Mesenchymal stem cell (in vitro differentiated cells and primary cell): Measurements from ENCODE around the gene NPAS3.
A peak's percentile ranks its signal among the peaks of the same experiment; 100 is the strongest.

Experiments used
- DNase-seq: peaks from one replicate; pipeline ENCODE4 v3.0.0-alpha.2; 2013
- H2AFZ ChIP-seq: one replicate; pipeline ENCODE4 v1.6.1; 2013; ENCODE audit warnings: low read depth, mild to moderate bottlenecking, control low read depth, inconsistent platforms, low read length, moderate library complexity
- H2AK5ac ChIP-seq: 2 replicates; pipeline ENCODE4 v1.6.1; 2013; ENCODE audit warnings: low read length, moderate library complexity, mild to moderate bottlenecking, inconsistent platforms; ENCODE audit not compliant: severe bottlenecking
- H2BK120ac ChIP-seq: one replicate; pipeline ENCODE4 v1.6.1; 2013; ENCODE audit warnings: low read depth, mild to moderate bottlenecking, inconsistent platforms, low read length, moderate library complexity
- H2BK12ac ChIP-seq, 2 experiments: one replicate each; pipeline ENCODE4 v1.6.1; 2013; ENCODE audit warnings: inconsistent platforms in 2 of 2, low read length in 2 of 2, mild to moderate bottlenecking in 2 of 2, moderate library complexity in 2 of 2, control low read depth in 1 of 2
- H2BK15ac ChIP-seq: one replicate; pipeline ENCODE4 v1.6.1; 2013; ENCODE audit warnings: mild to moderate bottlenecking, low read depth, inconsistent platforms; ENCODE audit not compliant: poor library complexity, severe bottlenecking
- H2BK5ac ChIP-seq: 2 replicates; pipeline ENCODE4 v1.6.1; 2013; ENCODE audit warnings: low read depth, mild to moderate bottlenecking, low read length, control low read depth, inconsistent platforms; ENCODE audit not compliant: poor library complexity, severe bottlenecking
- H3K14ac ChIP-seq, 2 experiments: one replicate each; pipeline ENCODE4 v1.6.1; 2013; ENCODE audit warnings: inconsistent platforms in 2 of 2, low read length in 2 of 2, control low read depth in 1 of 2, mild to moderate bottlenecking in 1 of 2, moderate library complexity in 1 of 2
- H3K18ac ChIP-seq, 2 experiments: one replicate each; pipeline ENCODE4 v1.6.1; 2013; ENCODE audit warnings: inconsistent platforms in 2 of 2, low read length in 2 of 2, control low read depth in 1 of 2, low read depth in 1 of 2, mild to moderate bottlenecking in 1 of 2
- H3K23ac ChIP-seq, 2 experiments: one replicate each; pipeline ENCODE4 v1.6.1; 2013; ENCODE audit warnings: inconsistent platforms in 2 of 2, low read length in 2 of 2, mild to moderate bottlenecking in 2 of 2, moderate library complexity in 2 of 2, control low read depth in 1 of 2
- H3K27ac ChIP-seq: 2 replicates; pipeline ENCODE4 v1.5.1; 2013; ENCODE audit warnings: mild to moderate bottlenecking, moderate library complexity, low read length, control low read depth, inconsistent platforms; ENCODE audit not compliant: poor library complexity, severe bottlenecking
- H3K27me3 ChIP-seq, 2 experiments: 2 replicates each; pipeline versions ENCODE4 v1.6.1 to v1.7.0; 2013; ENCODE audit warnings: low read length in 2 of 2, mild to moderate bottlenecking in 2 of 2, moderate library complexity in 2 of 2, control low read depth in 1 of 2, inconsistent platforms in 1 of 2; ENCODE audit not compliant: control insufficient read depth in 1 of 2, insufficient read depth in 1 of 2
- H3K36me3 ChIP-seq, 2 experiments: 2 replicates each; pipeline versions ENCODE4 v1.6.1 to v1.7.0; 2013; ENCODE audit warnings: low read length in 2 of 2, control low read depth in 1 of 2, inconsistent platforms in 1 of 2, low read depth in 1 of 2, mild to moderate bottlenecking in 1 of 2; ENCODE audit not compliant: insufficient read depth in 2 of 2, control insufficient read depth in 1 of 2
- H3K4ac ChIP-seq, 2 experiments: one replicate each; pipeline ENCODE4 v1.6.1; 2013; ENCODE audit warnings: inconsistent platforms in 2 of 2, low read length in 2 of 2, mild to moderate bottlenecking in 2 of 2, moderate library complexity in 2 of 2, control low read depth in 1 of 2, low read depth in 1 of 2
- H3K4me1 ChIP-seq: 2 replicates; pipeline ENCODE4 v1.6.1; 2013; ENCODE audit warnings: low read depth, low read length, control low read depth; ENCODE audit not compliant: control insufficient read depth, insufficient read depth
- H3K4me2 ChIP-seq: 2 replicates; pipeline ENCODE4 v1.6.1; 2013; ENCODE audit warnings: low read length, mild to moderate bottlenecking, inconsistent platforms; ENCODE audit not compliant: poor library complexity, severe bottlenecking
- H3K4me3 ChIP-seq, 2 experiments: 2 replicates each; pipeline versions ENCODE4 v1.5.1 to v1.7.0; 2013; ENCODE audit warnings: low read length in 2 of 2, mild to moderate bottlenecking in 2 of 2, control low read depth in 1 of 2, low read depth in 1 of 2; ENCODE audit not compliant: insufficient read depth in 1 of 2
- H3K79me1 ChIP-seq: replicated peaks from 2 replicates; pipeline ENCODE4 v1.6.1; 2013; ENCODE audit warnings: mild to moderate bottlenecking, control low read depth, low read length, inconsistent platforms; ENCODE audit not compliant: poor library complexity, severe bottlenecking
- H3K9ac ChIP-seq: 2 replicates; pipeline ENCODE4 v1.7.0; 2013; ENCODE audit warnings: mild to moderate bottlenecking, low read length, moderate library complexity
- H3K9me3 ChIP-seq: 2 replicates; pipeline ENCODE4 v1.7.0; 2013; ENCODE audit warnings: mild to moderate bottlenecking, low read length; ENCODE audit not compliant: control insufficient read depth
- H4K8ac ChIP-seq: one replicate; pipeline ENCODE4 v1.6.1; 2013; ENCODE audit warnings: inconsistent platforms, mild to moderate bottlenecking, low read length, moderate library complexity
- H4K91ac ChIP-seq: one replicate; pipeline ENCODE4 v1.6.1; 2013; ENCODE audit warnings: mild to moderate bottlenecking, low read length, inconsistent platforms
- WGBS: methylation state at CpG from one replicate; pipeline ENCODE4 v1.1.7; 2013; ENCODE audit warnings: mixed read lengths; 5-methylcytosine and 5-hydroxymethylcytosine counted together

The NPAS3 gene

GRCh38 chr14:33259764-33260163, 321.1 kb downstream of the NPAS3 start:
- Histone ChIP-seq H3K14ac (peak overlapping the region in 1 of 2 experiments; percentile 55), H2BK5ac (no peak overlapping the region), H3K9me3 (no peaks in the 10 kb centered on the region)

GRCh38 chr14:33271216-33271615, 332.5 kb downstream of the NPAS3 start:
- 77% methylated on average over 1 of the region's 2 CpGs for WGBS
- H3K4me3 ChIP-seq, result no peak overlapping the region
- DNase-seq, result peak; percentile 24

More at GRCh38 chr14:33259764-33260163, 321.1 kb downstream of the NPAS3 start:
- H3K27me3 ChIP-seq, result no peaks in the 10 kb centered on the region
- no peak overlapping the region for H3K4me2 ChIP-seq
- H2AK5ac ChIP-seq, result no peak overlapping the region
- no peaks in the 10 kb centered on the region for H3K79me1 ChIP-seq
- DNase-seq, result no peak
- H3K4ac ChIP-seq, result no peak overlapping the region
- 93% methylated on average over 5 of the region's 6 CpGs for WGBS
- no peak overlapping the region for H2BK15ac ChIP-seq
- no peak overlapping the region for H3K4me3 ChIP-seq
- no peaks in the 10 kb centered on the region for H3K36me3 ChIP-seq
- H2BK12ac ChIP-seq, result no peak overlapping the region
- no peak overlapping the region for H3K18ac ChIP-seq
- no peak overlapping the region for H3K9ac ChIP-seq
- H3K23ac ChIP-seq, result no peak overlapping the region
- H3K27ac ChIP-seq, result no peak overlapping the region
- H2BK120ac ChIP-seq, result no peak overlapping the region
- no peaks in the 10 kb centered on the region for H3K4me1 ChIP-seq
- H4K91ac ChIP-seq, result no peak overlapping the region
- H2AFZ ChIP-seq, result no peak overlapping the region
- no peak overlapping the region for H4K8ac ChIP-seq

DNA sequence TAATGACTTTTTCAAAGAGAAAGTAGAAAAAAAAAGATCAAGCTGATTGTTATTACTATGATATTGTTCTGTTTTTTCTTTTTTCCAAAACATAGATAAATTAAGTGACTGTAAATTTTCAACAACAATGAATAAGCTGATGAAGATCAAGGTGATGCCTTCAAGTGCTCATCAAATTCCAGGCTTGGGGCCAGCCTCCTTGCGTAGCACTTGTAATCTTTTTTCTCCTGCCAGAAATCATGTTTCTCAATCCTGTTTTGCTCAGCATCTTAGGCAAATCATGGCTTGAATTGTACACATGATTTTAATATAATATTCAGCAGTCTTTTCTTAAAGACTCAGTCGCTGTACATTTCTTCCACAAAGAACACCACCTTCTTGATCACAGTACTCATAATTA, 333.2 kb downstream of the NPAS3 start:
- Histone ChIP-seq H2BK15ac (no peak overlapping the region), H3K23ac (no peak overlapping the region), H3K4ac (no peak overlapping the region), H4K91ac (no peak overlapping the region), H2BK120ac (no peak overlapping the region), H3K4me1 (no peaks in the 10 kb centered on the region), H3K18ac (no peak overlapping the region), H3K79me1 (no peaks in the 10 kb centered on the region), H3K9me3 (no peaks in the 10 kb centered on the region), H2AFZ (no peak overlapping the region), H4K8ac (no peak overlapping the region), H2AK5ac (no peak overlapping the region), H2BK12ac (no peak overlapping the region), H3K4me2 (no peak overlapping the region), H3K14ac (no peak overlapping the region), H3K36me3 (no peaks in the 10 kb centered on the region), H3K4me3 (no peak overlapping the region), H3K27me3 (no peaks in the 10 kb centered on the region), H3K9ac (no peak overlapping the region), H3K27ac (no peak overlapping the region), H2BK5ac (no peak overlapping the region)
- 100% methylated on average over 1 of the region's 2 CpGs for WGBS
- DNase-seq, result no peak

More at GRCh38 chr14:33271216-33271615, 332.5 kb downstream of the NPAS3 start:
- H2BK12ac ChIP-seq, result no peak overlapping the region
- no peaks in the 10 kb centered on the region for H3K27me3 ChIP-seq
- no peak overlapping the region for H4K8ac ChIP-seq
- H2BK5ac ChIP-seq, result no peak overlapping the region
- H2BK120ac ChIP-seq, result no peak overlapping the region
- no peak overlapping the region for H2BK15ac ChIP-seq
- H3K4me1 ChIP-seq, result no peaks in the 10 kb centered on the region
- H2AFZ ChIP-seq, result no peak overlapping the region
- H3K9ac ChIP-seq, result no peak overlapping the region
- H3K27ac ChIP-seq, result no peak overlapping the region
- H3K14ac ChIP-seq, result peak overlapping the region in 1 of 2 experiments; percentile 38
- no peaks in the 10 kb centered on the region for H3K9me3 ChIP-seq
- H3K18ac ChIP-seq, result no peak overlapping the region
- H3K36me3 ChIP-seq, result no peaks in the 10 kb centered on the region
- H3K4me2 ChIP-seq, result no peak overlapping the region
- no peak overlapping the region for H3K23ac ChIP-seq
- no peak overlapping the region for H4K91ac ChIP-seq
- no peak overlapping the region for H2AK5ac ChIP-seq
- H3K79me1 ChIP-seq, result no peaks in the 10 kb centered on the region
- H3K4ac ChIP-seq, result no peak overlapping the region

GRCh38 chr14:33273978-33274377, 335.3 kb downstream of the NPAS3 start:
- Histone ChIP-seq H2BK5ac (no peak overlapping the region), H2AK5ac (no peak overlapping the region), H3K23ac (no peak overlapping the region), H2BK15ac (no peak overlapping the region), H3K4ac (no peak overlapping the region), H3K4me3 (no peak overlapping the region), H3K27me3 (no peaks in the 10 kb centered on the region), H2AFZ (no peak overlapping the region), H3K36me3 (no peaks in the 10 kb centered on the region), H3K4me2 (no peak overlapping the region), H4K91ac (no peak overlapping the region), H2BK12ac (no peak overlapping the region), H4K8ac (no peak overlapping the region), H3K14ac (no peak overlapping the region), H3K4me1 (no peaks in the 10 kb centered on the region), H3K9me3 (no peaks in the 10 kb centered on the region), H3K18ac (no peak overlapping the region), H3K9ac (no peak overlapping the region), H3K79me1 (no peaks in the 10 kb centered on the region), H2BK120ac (no peak overlapping the region), H3K27ac (no peak overlapping the region)
- WGBS, result 89% methylated on average over 4 of the region's 4 CpGs
- no peak for DNase-seq
